NCI-H748 treated with DMSO at 0.1 percent for 48 hours (cell line): Measurements from ENCODE around the gene CEACAM3.
A peak's percentile ranks its signal among the peaks of the same experiment; 100 is the strongest.

ENCODE experiments used
- DNase-seq: peaks from one replicate; lab custom pipeline; 2025; lab: John Stamatoyannopoulos, UW

Gene CEACAM3

DNA sequence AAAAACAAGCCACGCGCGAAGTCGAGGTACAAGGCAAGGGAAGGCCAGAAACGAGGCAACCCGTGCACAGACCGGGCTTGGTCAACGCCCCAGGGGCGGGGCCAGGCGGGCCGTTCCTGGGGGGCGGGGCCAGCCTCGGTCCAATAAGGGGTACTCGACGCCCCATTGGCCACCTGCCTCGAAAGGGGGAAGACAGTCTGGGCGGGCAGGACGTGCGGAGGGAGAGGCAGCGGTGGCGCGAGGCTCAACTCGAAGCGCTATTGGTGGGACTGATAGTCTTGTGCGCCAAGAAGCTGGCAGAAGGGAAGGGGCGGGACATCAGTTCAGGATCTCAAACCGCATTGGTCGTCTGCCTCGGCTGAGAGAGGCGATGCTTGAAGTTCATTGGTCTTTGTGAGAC lies 48.2 kb downstream of the CEACAM3 start, which contains the start of gene LYPD4:
TSS of gene LYPD4 (minus strand) at position 83 of the 400 bp plus-strand sequence. CDS start 5,398 bp downstream, outside the sequence.
- no peak for DNase-seq

GRCh38 chr19:41845001-41845050 lies 48.4 kb downstream of the CEACAM3 start, which contains the start of gene DMRTC2:
Gene DMRTC2, plus strand, starts transcription at chr19:41845042. Its CDS starts 2,387 bp downstream, at chr19:41847429.
- no peak for DNase-seq

GRCh38 chr19:41845051-41845590 lies 48.7 kb downstream of the CEACAM3 start:
- no peak for DNase-seq

- DNase-seq: no peak
Observed at GRCh38 chr19:41847351-41848105, 51.1 kb downstream of the CEACAM3 start.

DNA sequence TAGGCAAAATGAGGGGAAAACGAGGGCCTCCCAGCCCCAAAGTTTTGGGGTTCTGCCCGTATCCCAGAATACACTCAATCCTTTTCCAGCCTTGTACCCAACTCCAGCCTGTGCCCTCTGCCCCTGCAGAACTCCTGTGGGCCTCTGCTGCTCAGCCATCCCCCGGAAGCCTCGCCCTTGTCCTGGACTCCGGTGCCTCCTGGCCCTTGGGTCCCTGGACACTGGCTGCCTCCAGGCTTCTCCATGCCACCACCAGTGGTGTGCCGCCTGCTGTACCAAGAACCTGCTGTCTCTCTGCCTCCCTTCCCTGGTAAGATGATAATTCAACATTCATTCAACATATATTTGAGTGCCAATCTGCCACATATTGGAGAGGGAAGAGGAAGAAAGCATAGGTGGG lies 52.3 kb downstream of the CEACAM3 start:
- DNase-seq: no peak

GRCh38 chr19:41849067-41849466 lies 52.7 kb downstream of the CEACAM3 start:
- DNase-seq: no peak

GRCh38 chr19:41850381-41850780 lies 54.0 kb downstream of the CEACAM3 start:
- DNase-seq: no peak

GRCh38 chr19:41851456-41851855 lies 55.1 kb downstream of the CEACAM3 start:
- DNase-seq: no peak

DNA sequence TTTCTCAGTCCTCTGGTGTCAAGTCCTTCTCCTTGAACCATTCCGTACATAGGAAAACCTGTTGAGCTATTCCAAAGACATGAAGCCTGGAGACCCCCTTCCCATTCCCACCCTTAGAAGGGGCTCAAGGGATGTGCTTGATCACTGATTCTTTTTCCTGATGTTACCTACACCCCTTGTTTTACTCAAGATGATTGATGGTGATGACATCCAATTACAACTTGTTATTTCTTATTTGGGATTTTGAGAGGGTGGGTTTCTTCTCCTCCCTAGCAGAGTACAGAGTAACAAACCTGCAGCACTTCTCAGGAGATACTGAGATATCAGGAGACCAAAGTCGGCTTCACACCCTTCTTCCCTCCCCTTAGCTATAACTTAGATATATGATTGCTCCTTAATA lies 57.0 kb downstream of the CEACAM3 start:
- DNase-seq: no peak

DNA sequence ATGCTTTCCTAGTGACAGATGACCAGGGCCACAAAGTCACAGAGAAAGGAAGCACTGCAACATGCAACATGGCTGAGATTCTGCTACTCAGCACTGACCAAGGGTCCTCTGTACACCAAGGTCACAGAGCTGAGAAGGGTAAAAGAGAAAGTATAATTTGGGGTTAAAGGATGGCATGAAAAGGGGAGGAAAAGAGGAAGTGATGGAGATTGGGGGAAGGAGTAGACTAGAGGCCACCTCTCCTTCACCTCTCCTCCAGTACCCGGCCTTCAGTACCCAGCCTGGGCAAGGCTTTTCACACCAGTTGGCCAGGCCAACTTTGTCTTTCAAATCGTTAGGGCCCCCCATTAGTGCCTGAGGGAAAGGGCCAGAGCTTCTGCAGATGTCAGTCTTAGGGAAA lies 57.4 kb downstream of the CEACAM3 start:
- DNase-seq: no peak

GRCh38 chr19:41859213-41859617 lies 62.8 kb downstream of the CEACAM3 start:
- DNase-seq: no peak

GRCh38 chr19:41859618-41860418 lies 63.4 kb downstream of the CEACAM3 start, which contains the start of gene RPS19:
Gene RPS19, plus strand, starts transcription at chr19:41860255. Its CDS starts 520 bp downstream, at chr19:41860775.
- peak; percentile 98 for DNase-seq

GRCh38 chr19:41860419-41861115 lies 64.2 kb downstream of the CEACAM3 start:
- no peak for DNase-seq
